HEK293 (cell line): Measurements from ENCODE around the gene PSRC1.

Source experiments
- CTCF ChIA-PET: fragments of 350-600 bp; formaldehyde crosslinking; extraction: SDS; loops from one replicate; lab custom pipeline; 2021; ENCODE audit warnings: antibody characterized with exemption; lab: Yijun Ruan, JAX
- POLR2A ChIA-PET: fragments of 300-600 bp; formaldehyde crosslinking; extraction: SDS; loops from one replicate; lab custom pipeline; 2020; ENCODE audit warnings: antibody characterized with exemption, inconsistent platforms; lab: Yijun Ruan, JAX
- H3K27ac ChIP-seq: fragments of 200-500 bp; sonication (Bioruptor generic); 2 replicates; pipeline ENCODE4 v1.5.1; 2014; ENCODE audit warnings: low read depth, low read length, control low read depth, inconsistent platforms; ENCODE audit errors: extremely low read depth
- H3K36me3 ChIP-seq, 2 experiments: fragments of 200-500 bp in 1 of 2; sonication (Bioruptor generic) in 1 of 2; 1 replicate in 1 of 2; 2 replicates in 1 of 2; pipeline ENCODE4 v1.5.1; 2014 to 2017; ENCODE audit warnings: inconsistent platforms in 2 of 2, low read length in 2 of 2; ENCODE audit not compliant: control insufficient read depth in 2 of 2, insufficient read depth in 1 of 2
- H3K4me1 ChIP-seq: fragments of 200-500 bp; sonication (Bioruptor generic); 2 replicates; pipeline ENCODE4 v1.5.1; 2014; ENCODE audit warnings: mild to moderate bottlenecking, low read length, inconsistent platforms; ENCODE audit not compliant: control insufficient read depth, insufficient read depth
- H3K4me3 ChIP-seq: 2 replicates; pipeline ENCODE4 v1.5.1; 2011; ENCODE audit warnings: low read depth, mild to moderate bottlenecking, control low read depth, low read length, moderate library complexity
- H3K9me3 ChIP-seq: fragments of 200-500 bp; sonication (Bioruptor generic); 2 replicates; pipeline ENCODE4 v1.5.1; 2014; ENCODE audit warnings: low read depth, low read length, inconsistent platforms; ENCODE audit not compliant: control insufficient read depth, insufficient read depth
- GLIS1 ChIP-seq: fragments of 450-650 bp; formaldehyde crosslinking; IDR thresholded peaks from 2 replicates; pipeline ENCODE4 v1.5.1; 2016; ENCODE audit warnings: missing biosample characterization, missing genetic modification characterization
- KLF7 ChIP-seq: fragments of 450-650 bp; formaldehyde crosslinking; IDR thresholded peaks from 2 replicates; pipeline ENCODE4 v1.5.1; 2016; ENCODE audit warnings: missing biosample characterization, missing genetic modification characterization, borderline replicate concordance
- OVOL3 ChIP-seq: fragments of 450-650 bp; formaldehyde crosslinking; IDR thresholded peaks from 2 replicates; pipeline ENCODE4 v1.5.1; 2016; ENCODE audit warnings: missing biosample characterization, missing genetic modification characterization
- SCRT1 ChIP-seq: fragments of 450-650 bp; formaldehyde crosslinking; IDR thresholded peaks from 2 replicates; pipeline ENCODE4 v1.5.1; 2016; ENCODE audit warnings: missing biosample characterization, missing genetic modification characterization, borderline replicate concordance
- SP7 ChIP-seq: fragments of 450-650 bp; formaldehyde crosslinking; IDR thresholded peaks from 2 replicates; pipeline ENCODE4 v1.5.1; 2016; ENCODE audit warnings: missing biosample characterization, missing genetic modification characterization
- TCF7L2 ChIP-seq: IDR thresholded peaks from 2 replicates; pipeline ENCODE4 v1.6.1; 2011; ENCODE audit warnings: low read depth, mild to moderate bottlenecking, inconsistent platforms, low read length, moderate library complexity, borderline replicate concordance
- TRIM28 ChIP-seq: IDR thresholded peaks from 2 replicates; pipeline ENCODE4 v1.6.1; 2011; ENCODE audit warnings: low read length, control low read depth, borderline replicate concordance
- ZNF132 ChIP-seq: fragments of 450-650 bp; formaldehyde crosslinking; IDR thresholded peaks from 2 replicates; pipeline ENCODE4 v1.5.1; 2017; ENCODE audit warnings: missing biosample characterization, missing genetic modification characterization, borderline replicate concordance
- ZNF138 ChIP-seq: fragments of 450-650 bp; formaldehyde crosslinking; IDR thresholded peaks from 2 replicates; pipeline ENCODE4 v1.5.1; 2016; ENCODE audit warnings: missing biosample characterization, missing genetic modification characterization, borderline replicate concordance
- ZNF266 ChIP-seq: fragments of 450-650 bp; formaldehyde crosslinking; IDR thresholded peaks from 2 replicates; pipeline ENCODE4 v1.5.1; 2016; ENCODE audit warnings: missing biosample characterization, missing genetic modification characterization, low read depth
- ZNF292 ChIP-seq: fragments of 450-650 bp; formaldehyde crosslinking; IDR thresholded peaks from 2 replicates; pipeline ENCODE4 v1.5.1; 2016; ENCODE audit warnings: low read depth, missing biosample characterization, missing genetic modification characterization, borderline replicate concordance
- ZNF37A ChIP-seq: fragments of 450-650 bp; IDR thresholded peaks from 2 replicates; pipeline ENCODE4 v1.5.1; 2018; ENCODE audit warnings: missing biosample characterization, missing genetic modification characterization
- ZNF391 ChIP-seq: fragments of 450-650 bp; formaldehyde crosslinking; IDR thresholded peaks from 2 replicates; pipeline ENCODE4 v1.5.1; 2016; ENCODE audit warnings: low read depth, missing biosample characterization, missing genetic modification characterization, borderline replicate concordance
- ZNF423 ChIP-seq: fragments of 450-650 bp; formaldehyde crosslinking; IDR thresholded peaks from 2 replicates; pipeline ENCODE4 v1.5.1; 2016; ENCODE audit warnings: missing biosample characterization, missing genetic modification characterization
- ZNF521 ChIP-seq: fragments of 450-650 bp; formaldehyde crosslinking; IDR thresholded peaks from 2 replicates; pipeline ENCODE4 v1.5.1; 2017; ENCODE audit warnings: missing biosample characterization, mild to moderate bottlenecking, missing genetic modification characterization
- ZNF555 ChIP-seq: fragments of 450-650 bp; formaldehyde crosslinking; conservative IDR thresholded peaks from 2 replicates; pipeline ENCODE4 v1.5.1; 2017; ENCODE audit warnings: missing biosample characterization, mild to moderate bottlenecking, missing genetic modification characterization, inconsistent platforms
- ZNF600 ChIP-seq: fragments of 450-650 bp; formaldehyde crosslinking; IDR thresholded peaks from 2 replicates; pipeline ENCODE4 v1.5.1; 2016; ENCODE audit warnings: missing biosample characterization, missing genetic modification characterization
- ZNF707 ChIP-seq: fragments of 450-650 bp; formaldehyde crosslinking; IDR thresholded peaks from 2 replicates; pipeline ENCODE4 v1.5.1; 2016; ENCODE audit warnings: missing biosample characterization, missing genetic modification characterization
- ZNF777 ChIP-seq: fragments of 450-650 bp; formaldehyde crosslinking; IDR thresholded peaks from 2 replicates; pipeline ENCODE4 v1.5.1; 2017; ENCODE audit warnings: missing biosample characterization, missing genetic modification characterization, borderline replicate concordance
- TF ChIP-seq, protein P1 (sequence below): fragments of 450-650 bp; formaldehyde crosslinking; IDR thresholded peaks from 2 replicates; pipeline ENCODE4; 2016; ENCODE audit warnings: missing biosample characterization, missing genetic modification characterization
- TF ChIP-seq, protein P2 (sequence below): fragments of 450-650 bp; formaldehyde crosslinking; IDR thresholded peaks from 2 replicates; pipeline ENCODE4 v1.5.1; 2017; ENCODE audit warnings: missing biosample characterization, missing genetic modification characterization
- TF ChIP-seq, protein P3 (sequence below): fragments of 450-650 bp; IDR thresholded peaks from 2 replicates; pipeline ENCODE4 v1.5.1; 2018; ENCODE audit warnings: missing biosample characterization, mild to moderate bottlenecking, missing genetic modification characterization
- TF ChIP-seq, protein P4 (sequence below): fragments of 450-650 bp; formaldehyde crosslinking; IDR thresholded peaks from 2 replicates; pipeline ENCODE4 v1.5.1; 2016; ENCODE audit warnings: missing biosample characterization, missing genetic modification characterization

PSRC1 gene

DNA sequence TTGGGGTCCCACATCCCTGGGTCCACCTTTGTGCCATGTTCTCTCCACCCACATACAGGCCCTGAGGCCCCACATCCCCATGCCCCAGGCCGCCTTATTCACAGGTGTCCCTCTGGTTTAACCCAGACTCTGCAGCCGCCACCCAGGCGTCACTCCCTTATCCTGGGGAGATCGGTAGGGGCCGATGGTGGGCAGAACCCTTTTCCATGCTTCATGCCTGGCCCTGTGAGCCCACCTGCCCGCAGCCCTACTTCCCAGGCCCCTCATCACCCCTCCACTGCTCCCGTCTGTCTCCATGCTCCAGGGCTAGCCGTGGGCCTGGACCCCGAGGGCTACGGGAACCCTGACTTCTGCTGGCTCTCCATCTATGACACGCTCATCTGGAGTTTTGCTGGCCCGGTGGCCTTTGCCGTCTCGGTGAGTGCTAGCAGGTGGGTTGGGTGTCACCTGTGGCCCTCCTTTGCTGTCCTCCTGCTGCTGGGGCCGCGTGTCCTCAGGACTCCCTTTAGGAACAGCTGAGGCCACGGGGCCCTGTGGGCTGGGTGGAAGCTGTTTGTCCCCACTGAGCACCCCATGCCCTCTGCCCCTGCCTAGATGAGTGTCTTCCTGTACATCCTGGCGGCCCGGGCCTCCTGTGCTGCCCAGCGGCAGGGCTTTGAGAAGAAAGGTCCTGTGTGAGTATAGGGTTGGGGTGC is 12.2 kb downstream of the PSRC1 start:
- POLR2A ChIA-PET: no interaction called here
- no peaks in the 10 kb centered on the region for H3K9me3 ChIP-seq
- peak; percentile 54; the same call in 1 of the 2 replicates for TF ChIP-seq SCRT1
- no peak for TF ChIP-seq ZNF555 (tag by site-specific recombination)
- TF ChIP-seq, protein P1, sequence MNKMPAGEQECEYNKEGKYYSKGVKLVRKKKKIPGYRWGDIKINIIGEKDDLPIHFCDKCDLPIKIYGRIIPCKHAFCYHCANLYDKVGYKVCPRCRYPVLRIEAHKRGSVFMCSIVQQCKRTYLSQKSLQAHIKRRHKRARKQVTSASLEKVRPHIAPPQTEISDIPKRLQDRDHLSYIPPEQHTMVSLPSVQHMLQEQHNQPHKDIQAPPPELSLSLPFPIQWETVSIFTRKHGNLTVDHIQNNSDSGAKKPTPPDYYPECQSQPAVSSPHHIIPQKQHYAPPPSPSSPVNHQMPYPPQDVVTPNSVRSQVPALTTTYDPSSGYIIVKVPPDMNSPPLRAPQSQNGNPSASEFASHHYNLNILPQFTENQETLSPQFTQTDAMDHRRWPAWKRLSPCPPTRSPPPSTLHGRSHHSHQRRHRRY (tag by site-specific recombination): no peak
- peaks cover 0 to 73% of the 10 kb centered on the region in 2 experiments; a peak in 1 of 3 replicates for H3K36me3 ChIP-seq
- no peak overlapping the region for H3K27ac ChIP-seq
- CTCF ChIA-PET: no interaction called here
- H3K4me3 ChIP-seq: no peak overlapping the region
- H3K4me1 ChIP-seq: peaks cover 7% of the 10 kb centered on the region

DNA sequence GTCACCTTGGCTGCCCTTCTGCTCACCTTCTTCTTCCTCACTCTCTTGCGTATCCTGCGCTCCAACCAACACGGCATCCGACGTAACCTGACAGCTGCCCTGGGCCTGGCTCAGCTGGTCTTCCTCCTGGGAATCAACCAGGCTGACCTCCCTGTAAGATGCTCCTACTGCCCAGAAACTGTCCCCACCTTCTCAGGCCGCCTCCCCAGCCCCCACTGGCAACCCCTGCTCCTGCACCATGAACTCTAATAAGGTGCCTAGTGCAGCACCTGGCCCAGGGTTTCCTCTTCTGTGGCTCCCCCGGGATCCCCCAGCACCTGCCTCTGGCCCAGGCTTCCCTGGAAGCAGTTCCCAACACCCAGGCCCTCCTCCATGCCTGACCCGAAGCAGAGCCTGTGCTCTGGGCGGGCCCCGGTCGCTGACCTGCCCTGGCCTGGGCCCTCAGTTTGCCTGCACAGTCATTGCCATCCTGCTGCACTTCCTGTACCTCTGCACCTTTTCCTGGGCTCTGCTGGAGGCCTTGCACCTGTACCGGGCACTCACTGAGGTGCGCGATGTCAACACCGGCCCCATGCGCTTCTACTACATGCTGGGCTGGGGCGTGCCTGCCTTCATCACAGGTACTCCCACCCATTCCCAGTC is 12.8 kb downstream of the PSRC1 start:
- no peak overlapping the region for H3K4me3 ChIP-seq
- peaks cover 0 to 79% of the 10 kb centered on the region in 2 experiments; a peak in 1 of 3 replicates for H3K36me3 ChIP-seq
- CTCF ChIA-PET: interaction anchor here (0.5 to 1.2 kb wide), 2 partner anchors 129 to 262 kb away, joined by 3 to 4 read pairs; no protein-coding TSS in a partner anchor
- TF ChIP-seq OVOL3 (tag by site-specific recombination) (no peak), ZNF600 (tag by site-specific recombination) (peak; percentile 83)
- no peaks in the 10 kb centered on the region for H3K9me3 ChIP-seq
- H3K4me1 ChIP-seq: peaks cover 5% of the 10 kb centered on the region
- POLR2A ChIA-PET: no interaction called here
- no peak overlapping the region for H3K27ac ChIP-seq

DNA sequence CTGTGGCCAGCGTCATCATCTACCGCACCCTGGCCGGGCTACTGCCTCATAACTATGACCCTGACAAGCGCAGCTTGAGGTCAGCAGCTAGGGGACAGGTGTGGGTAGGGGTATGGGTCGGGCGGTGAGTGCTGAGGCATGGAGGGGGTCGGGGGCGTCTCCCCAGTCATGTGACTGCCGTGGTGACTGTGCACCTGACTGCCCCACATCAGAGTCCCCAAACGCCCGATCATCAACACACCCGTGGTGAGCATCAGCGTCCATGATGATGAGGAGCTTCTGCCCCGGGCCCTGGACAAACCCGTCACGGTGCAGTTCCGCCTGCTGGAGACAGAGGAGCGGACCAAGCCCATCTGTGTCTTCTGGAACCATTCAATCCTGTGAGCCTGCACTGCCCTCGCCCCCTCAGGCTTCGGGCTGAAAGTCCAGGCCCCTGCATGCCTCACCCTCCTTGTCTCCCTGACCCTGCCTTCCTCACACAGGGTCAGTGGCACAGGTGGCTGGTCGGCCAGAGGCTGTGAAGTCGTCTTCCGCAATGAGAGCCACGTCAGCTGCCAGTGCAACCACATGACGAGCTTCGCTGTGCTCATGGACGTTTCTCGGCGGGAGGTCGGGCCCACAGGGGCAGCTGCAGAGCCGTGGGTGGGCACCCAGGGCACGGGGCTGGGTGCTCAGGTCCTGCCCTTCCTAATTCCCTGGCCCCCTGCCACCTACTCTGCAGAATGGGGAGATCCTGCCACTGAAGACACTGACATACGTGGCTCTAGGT is 13.5 kb downstream of the PSRC1 start:
- Histone ChIP-seq H3K4me1 (no peaks in the 10 kb centered on the region; the same call in 1 of the 2 replicates), H3K4me3 (no peak overlapping the region), H3K27ac (no peak overlapping the region), H3K36me3 (peaks cover 0 to 86% of the 10 kb centered on the region in 2 experiments; a peak in 1 of 3 replicates), H3K9me3 (no peaks in the 10 kb centered on the region)
- ChIA-PET CTCF (interaction anchor here (0.5 to 1.2 kb wide), 4 partner anchors 64 to 263 kb away, joined by 3 to 6 read pairs (median 4); no protein-coding TSS in a partner anchor), POLR2A (no interaction called here)
- no peak for TF ChIP-seq ZNF132 (tag by site-specific recombination)
- no peak for TF ChIP-seq TRIM28
- TF ChIP-seq ZNF266 (tag by site-specific recombination): no peak
- TF ChIP-seq ZNF707: no peak
- TF ChIP-seq, protein P2, sequence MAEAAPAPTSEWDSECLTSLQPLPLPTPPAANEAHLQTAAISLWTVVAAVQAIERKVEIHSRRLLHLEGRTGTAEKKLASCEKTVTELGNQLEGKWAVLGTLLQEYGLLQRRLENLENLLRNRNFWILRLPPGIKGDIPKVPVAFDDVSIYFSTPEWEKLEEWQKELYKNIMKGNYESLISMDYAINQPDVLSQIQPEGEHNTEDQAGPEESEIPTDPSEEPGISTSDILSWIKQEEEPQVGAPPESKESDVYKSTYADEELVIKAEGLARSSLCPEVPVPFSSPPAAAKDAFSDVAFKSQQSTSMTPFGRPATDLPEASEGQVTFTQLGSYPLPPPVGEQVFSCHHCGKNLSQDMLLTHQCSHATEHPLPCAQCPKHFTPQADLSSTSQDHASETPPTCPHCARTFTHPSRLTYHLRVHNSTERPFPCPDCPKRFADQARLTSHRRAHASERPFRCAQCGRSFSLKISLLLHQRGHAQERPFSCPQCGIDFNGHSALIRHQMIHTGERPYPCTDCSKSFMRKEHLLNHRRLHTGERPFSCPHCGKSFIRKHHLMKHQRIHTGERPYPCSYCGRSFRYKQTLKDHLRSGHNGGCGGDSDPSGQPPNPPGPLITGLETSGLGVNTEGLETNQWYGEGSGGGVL: no peak
- no peak for TF ChIP-seq ZNF37A
- TF ChIP-seq, protein P3, sequence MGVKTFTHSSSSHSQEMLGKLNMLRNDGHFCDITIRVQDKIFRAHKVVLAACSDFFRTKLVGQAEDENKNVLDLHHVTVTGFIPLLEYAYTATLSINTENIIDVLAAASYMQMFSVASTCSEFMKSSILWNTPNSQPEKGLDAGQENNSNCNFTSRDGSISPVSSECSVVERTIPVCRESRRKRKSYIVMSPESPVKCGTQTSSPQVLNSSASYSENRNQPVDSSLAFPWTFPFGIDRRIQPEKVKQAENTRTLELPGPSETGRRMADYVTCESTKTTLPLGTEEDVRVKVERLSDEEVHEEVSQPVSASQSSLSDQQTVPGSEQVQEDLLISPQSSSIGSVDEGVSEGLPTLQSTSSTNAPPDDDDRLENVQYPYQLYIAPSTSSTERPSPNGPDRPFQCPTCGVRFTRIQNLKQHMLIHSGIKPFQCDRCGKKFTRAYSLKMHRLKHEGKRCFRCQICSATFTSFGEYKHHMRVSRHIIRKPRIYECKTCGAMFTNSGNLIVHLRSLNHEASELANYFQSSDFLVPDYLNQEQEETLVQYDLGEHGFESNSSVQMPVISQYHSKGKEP: no peak
- no peak for TF ChIP-seq ZNF292 (tag by site-specific recombination)
- TF ChIP-seq KLF7 (tag by site-specific recombination): no peak
- no peak for TF ChIP-seq TCF7L2
- TF ChIP-seq ZNF423 (tag by site-specific recombination): no peak
- no peak for TF ChIP-seq SP7
- TF ChIP-seq ZNF391 (tag by site-specific recombination): no peak
- no peak for TF ChIP-seq ZNF521 (tag by site-specific recombination)
- TF ChIP-seq, protein P4, sequence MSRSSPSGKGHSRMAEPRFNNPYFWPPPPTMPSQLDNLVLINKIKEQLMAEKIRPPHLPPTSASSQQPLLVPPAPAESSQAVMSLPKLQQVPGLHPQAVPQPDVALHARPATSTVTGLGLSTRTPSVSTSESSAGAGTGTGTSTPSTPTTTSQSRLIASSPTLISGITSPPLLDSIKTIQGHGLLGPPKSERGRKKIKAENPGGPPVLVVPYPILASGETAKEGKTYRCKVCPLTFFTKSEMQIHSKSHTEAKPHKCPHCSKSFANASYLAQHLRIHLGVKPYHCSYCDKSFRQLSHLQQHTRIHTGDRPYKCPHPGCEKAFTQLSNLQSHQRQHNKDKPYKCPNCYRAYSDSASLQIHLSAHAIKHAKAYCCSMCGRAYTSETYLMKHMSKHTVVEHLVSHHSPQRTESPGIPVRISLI (tag by site-specific recombination): no peak
- TF ChIP-seq GLIS1: no peak
- no peak for TF ChIP-seq ZNF777 (tag by site-specific recombination)
- no peak for TF ChIP-seq ZNF138 (tag by site-specific recombination)
